GM12892 (cell line): ENCODE data around the gene DPF1.

Experiments
- POLR2A ChIP-seq: IDR thresholded peaks from 2 replicates; pipeline ENCODE4 v1.6.1; 2011; ENCODE audit warnings: low read depth, low read length, control low read depth
- POLR2AphosphoS5 ChIP-seq: IDR thresholded peaks from 2 replicates; pipeline ENCODE4 v1.6.1; 2011; ENCODE audit warnings: low read depth, low read length, control low read depth

GRCh38 chr19:38162632-38163031 lies 61.4 kb downstream of the DPF1 start:
- no peak for TF ChIP-seq POLR2AphosphoS5
- TF ChIP-seq POLR2A, result no peak
